Activated CD4-positive, alpha-beta memory T cell treated with anti-CD3 and anti-CD28 coated beads, Interleukin-2, amount 10 ng/mL, durations not matched to agents 7 days and 5 days (primary cell): ENCODE results near the gene ANKRD55. TPM values are rescaled to one million over a fixed set of nuclear protein-coding genes. Genes with fewer than 3 reads are reported as not detected.

Source experiments
- CTCF ChIA-PET: fragments of 350-600 bp; sonication (Branson Sonifier 250); formaldehyde crosslinking; loops from one replicate; lab custom pipeline; 2021; ENCODE audit warnings: antibody characterized with exemption, inconsistent platforms; lab: Charles Lee
- POLR2A ChIA-PET: fragments of 350-600 bp; sonication (Branson Sonifier 250); formaldehyde crosslinking; loops from one replicate; lab custom pipeline; 2021; ENCODE audit warnings: antibody characterized with exemption; lab: Charles Lee
- DNase-seq: peaks from one replicate; pipeline ENCODE4 v3.0.0-alpha.2; 2020
- H3K27ac Mint-ChIP-seq: one replicate; pipeline ENCODE4 v1.8.0; 2021; ENCODE audit warnings: mild to moderate bottlenecking, mixed read lengths
- H3K27me3 Mint-ChIP-seq: one replicate; pipeline ENCODE4 v1.8.0; 2021; ENCODE audit warnings: mixed read lengths
- H3K36me3 Mint-ChIP-seq: one replicate; pipeline ENCODE4 v1.8.0; 2021; ENCODE audit warnings: low read depth, mixed read lengths
- H3K4me1 Mint-ChIP-seq: one replicate; pipeline ENCODE4 v1.8.0; 2021; ENCODE audit warnings: mixed read lengths
- H3K4me3 Mint-ChIP-seq: one replicate; pipeline ENCODE4 v1.8.0; 2021; ENCODE audit warnings: mild to moderate bottlenecking, mixed read lengths
- H3K9me3 Mint-ChIP-seq: one replicate; pipeline ENCODE4 v1.8.0; 2021; ENCODE audit warnings: mixed read lengths
- total RNA-seq, 2 experiments: library from RNA; stranded (reverse); gene quantifications; one replicate each; pipeline ENCODE4 v1.2.3, GENCODE V29; 2021

Gene ANKRD55
- 1 to 10 TPM; 3.5 to 3.7 TPM for total RNA-seq

DNA sequence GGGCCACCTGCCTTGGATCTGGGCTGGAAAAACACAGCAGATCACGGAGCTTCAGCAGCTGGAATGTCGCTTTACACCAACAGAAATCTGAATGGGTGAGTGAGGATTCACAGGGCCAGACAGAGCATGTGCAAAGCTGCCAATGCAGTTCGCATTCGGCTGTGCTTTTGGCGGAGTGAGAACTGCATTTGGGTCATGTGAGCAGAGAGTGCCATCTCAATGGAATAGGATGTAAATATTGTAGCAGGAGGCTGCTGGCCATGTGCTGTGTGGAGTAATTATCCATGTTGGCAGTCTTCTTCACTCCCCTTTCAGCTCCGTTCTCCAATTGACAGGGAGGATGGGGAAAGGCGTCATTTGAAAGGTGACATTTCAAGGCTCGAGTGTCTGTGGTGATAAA lies at the start of gene ANKRD55:
TSS of gene ANKRD55 (minus strand) at position 101 of the 400 bp plus-strand sequence. CDS start 417 bp downstream, outside the sequence.
- CTCF ChIA-PET, result interaction anchor here (1.1 kb wide), 1 partner anchor 32 kb away, joined by 3 read pairs; no protein-coding TSS in a partner anchor

GRCh38 chr5:56282216-56282615 lies 49.1 kb upstream of the ANKRD55 start:
- H3K36me3 Mint-ChIP-seq, result no peaks in the 10 kb centered on the region
- POLR2A ChIA-PET, result no interaction called here
- CTCF ChIA-PET, result no interaction called here

More for the DNA sequence above, at the start of gene ANKRD55:
- Mint-ChIP-seq H3K27me3 (peaks cover 24% of the 10 kb centered on the region), H3K27ac (no peak within 1 kb of the TSS), H3K36me3 (no peaks in the 10 kb centered on the region), H3K9me3 (no peaks in the 10 kb centered on the region), H3K4me3 (no peak within 1 kb of the TSS), H3K4me1 (no peaks in the 10 kb centered on the region)
- DNase-seq, result no peak
- POLR2A ChIA-PET, result no interaction called here

GRCh38 chr5:56281489-56282165 lies 48.5 kb upstream of the ANKRD55 start:
- no peaks in the 10 kb centered on the region for H3K36me3 Mint-ChIP-seq
- no peaks in the 10 kb centered on the region for H3K9me3 Mint-ChIP-seq
- no peaks in the 10 kb centered on the region for H3K4me1 Mint-ChIP-seq
- H3K4me3 Mint-ChIP-seq, result no peak overlapping the region
- H3K27me3 Mint-ChIP-seq, result no peaks in the 10 kb centered on the region
- DNase-seq, result no peak
- ChIA-PET CTCF (no interaction called here), POLR2A (no interaction called here)
- no peak overlapping the region for H3K27ac Mint-ChIP-seq

More at GRCh38 chr5:56282216-56282615, 49.1 kb upstream of the ANKRD55 start:
- Mint-ChIP-seq H3K4me1 (no peaks in the 10 kb centered on the region), H3K27ac (no peak overlapping the region), H3K9me3 (no peaks in the 10 kb centered on the region), H3K4me3 (no peak overlapping the region), H3K27me3 (no peaks in the 10 kb centered on the region)
- no peak for DNase-seq

- Mint-ChIP-seq H3K9me3 (no peaks in the 10 kb centered on the region), H3K36me3 (no peaks in the 10 kb centered on the region), H3K27ac (no peak overlapping the region), H3K4me3 (no peak overlapping the region), H3K4me1 (no peaks in the 10 kb centered on the region), H3K27me3 (no peaks in the 10 kb centered on the region)
- ChIA-PET POLR2A (no interaction called here), CTCF (no interaction called here)
- DNase-seq, result no peak
Measured at GRCh38 chr5:56279979-56280378, 46.8 kb upstream of the ANKRD55 start.

DNA sequence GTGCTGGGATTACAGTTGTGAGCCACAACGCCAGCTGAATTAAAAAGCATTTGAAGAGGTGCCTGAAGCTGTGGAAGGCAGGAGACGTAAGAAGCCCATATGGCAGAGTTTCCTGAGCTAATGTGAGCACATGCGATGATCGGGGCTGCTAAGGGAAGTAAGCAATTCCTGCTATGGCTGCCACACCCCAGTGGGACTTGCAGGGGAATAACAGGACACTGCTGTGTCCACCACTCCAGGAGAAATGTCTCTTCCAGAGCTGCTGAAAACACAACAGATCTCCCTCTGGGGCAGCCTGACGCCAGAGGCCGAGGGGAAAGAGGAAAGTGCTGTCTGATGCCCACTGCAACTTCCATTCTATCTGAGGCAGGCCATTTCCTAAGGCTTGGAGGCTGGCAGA lies 46.2 kb upstream of the ANKRD55 start:
- no peaks in the 10 kb centered on the region for H3K4me1 Mint-ChIP-seq
- CTCF ChIA-PET, result no interaction called here
- H3K36me3 Mint-ChIP-seq, result no peaks in the 10 kb centered on the region
- POLR2A ChIA-PET, result no interaction called here
- no peak for DNase-seq
- H3K9me3 Mint-ChIP-seq, result no peaks in the 10 kb centered on the region
- no peak overlapping the region for H3K4me3 Mint-ChIP-seq
- H3K27ac Mint-ChIP-seq, result no peak overlapping the region
- H3K27me3 Mint-ChIP-seq, result no peaks in the 10 kb centered on the region

- ChIA-PET CTCF (no interaction called here), POLR2A (no interaction called here)
- no peak overlapping the region for H3K27ac Mint-ChIP-seq
- no peak for DNase-seq
- no peaks in the 10 kb centered on the region for H3K4me1 Mint-ChIP-seq
- H3K27me3 Mint-ChIP-seq, result no peaks in the 10 kb centered on the region
- no peak overlapping the region for H3K4me3 Mint-ChIP-seq
- no peaks in the 10 kb centered on the region for H3K36me3 Mint-ChIP-seq
- H3K9me3 Mint-ChIP-seq, result no peaks in the 10 kb centered on the region
Measured at GRCh38 chr5:56278335-56278753, 45.2 kb upstream of the ANKRD55 start.

GRCh38 chr5:56277573-56277972 lies 44.4 kb upstream of the ANKRD55 start:
- CTCF ChIA-PET, result interaction anchor here (0.6 kb wide), 1 partner anchor 393 kb away, joined by 3 read pairs; no protein-coding TSS in a partner anchor
- Mint-ChIP-seq H3K9me3 (no peaks in the 10 kb centered on the region), H3K27me3 (no peaks in the 10 kb centered on the region), H3K36me3 (no peaks in the 10 kb centered on the region), H3K4me1 (no peaks in the 10 kb centered on the region), H3K27ac (no peak overlapping the region), H3K4me3 (no peak overlapping the region)
- POLR2A ChIA-PET, result no interaction called here
- no peak for DNase-seq

- no peak for DNase-seq
- Mint-ChIP-seq H3K4me3 (no peak overlapping the region), H3K36me3 (no peaks in the 10 kb centered on the region), H3K27me3 (no peaks in the 10 kb centered on the region), H3K27ac (no peak overlapping the region), H3K4me1 (peaks cover 17% of the 10 kb centered on the region), H3K9me3 (no peaks in the 10 kb centered on the region)
- ChIA-PET POLR2A (interaction anchor here (1.1 to 3.4 kb wide), 2 partner anchors 565 kb away, joined by 3 to 31 read pairs; no protein-coding TSS in a partner anchor), CTCF (interaction anchor here (1.1 to 8.7 kb wide), 2 partner anchors 557 to 565 kb away, joined by 3 to 161 read pairs; no protein-coding TSS in a partner anchor)
Measured at GRCh38 chr5:56273376-56273955, 40.3 kb upstream of the ANKRD55 start.

GRCh38 chr5:56272765-56273164 lies 39.6 kb upstream of the ANKRD55 start:
- H3K27ac Mint-ChIP-seq, result no peak overlapping the region
- ChIA-PET CTCF (interaction anchor here (1.1 to 8.7 kb wide), 7 partner anchors 55 to 865 kb away, joined by 3 to 161 read pairs (median 9); no protein-coding TSS in a partner anchor), POLR2A (interaction anchor here (2.5 to 3.4 kb wide), 2 partner anchors 56 to 565 kb away, joined by 9 to 31 read pairs; no protein-coding TSS in a partner anchor)
- peaks cover 17% of the 10 kb centered on the region for H3K4me1 Mint-ChIP-seq
- no peak overlapping the region for H3K4me3 Mint-ChIP-seq
- no peak for DNase-seq
- H3K36me3 Mint-ChIP-seq, result no peaks in the 10 kb centered on the region
- H3K27me3 Mint-ChIP-seq, result no peaks in the 10 kb centered on the region
- H3K9me3 Mint-ChIP-seq, result no peaks in the 10 kb centered on the region

GRCh38 chr5:56270568-56271392 lies 37.6 kb upstream of the ANKRD55 start:
- ChIA-PET POLR2A (interaction anchor here (0.9 to 3.4 kb wide), 6 partner anchors 58 to 582 kb away, joined by 3 to 31 read pairs (median 6); partner anchors contain the start of gene MAP3K1), CTCF (interaction anchor here (0.6 to 8.7 kb wide), 45 partner anchors 10 to 1027 kb away, joined by 3 to 161 read pairs (median 4); no protein-coding TSS in a partner anchor)
- H3K36me3 Mint-ChIP-seq, result no peaks in the 10 kb centered on the region
- H3K27me3 Mint-ChIP-seq, result peaks cover 6% of the 10 kb centered on the region
- H3K4me1 Mint-ChIP-seq, result peaks cover 17% of the 10 kb centered on the region
- peak; percentile 82 for DNase-seq
- H3K4me3 Mint-ChIP-seq, result no peak overlapping the region
- no peaks in the 10 kb centered on the region for H3K9me3 Mint-ChIP-seq
- peak overlapping the region; percentile 0 for H3K27ac Mint-ChIP-seq

GRCh38 chr5:56270058-56270457 lies 36.9 kb upstream of the ANKRD55 start:
- Mint-ChIP-seq H3K9me3 (no peaks in the 10 kb centered on the region), H3K27ac (no peak overlapping the region), H3K4me3 (no peak overlapping the region), H3K27me3 (peaks cover 6% of the 10 kb centered on the region), H3K4me1 (peaks cover 17% of the 10 kb centered on the region), H3K36me3 (no peaks in the 10 kb centered on the region)
- ChIA-PET POLR2A (interaction anchor here (2.0 to 3.4 kb wide), 2 partner anchors 545 to 568 kb away, joined by 7 to 31 read pairs; partner anchors contain the start of gene MAP3K1), CTCF (interaction anchor here (0.6 to 8.7 kb wide), 29 partner anchors 9 to 1028 kb away, joined by 3 to 161 read pairs (median 5); no protein-coding TSS in a partner anchor)
- DNase-seq, result no peak

GRCh38 chr5:56269216-56269927 lies 36.2 kb upstream of the ANKRD55 start:
- Mint-ChIP-seq H3K36me3 (no peaks in the 10 kb centered on the region), H3K27ac (no peak overlapping the region), H3K9me3 (no peaks in the 10 kb centered on the region), H3K4me1 (peaks cover 17% of the 10 kb centered on the region), H3K27me3 (peaks cover 8% of the 10 kb centered on the region), H3K4me3 (no peak overlapping the region)
- ChIA-PET POLR2A (no interaction called here), CTCF (interaction anchor here (0.7 to 8.7 kb wide), 11 partner anchors 8 to 868 kb away, joined by 3 to 161 read pairs (median 5); no protein-coding TSS in a partner anchor)
- DNase-seq, result peak; percentile 24
